ENCODE results near the gene DMP1.

The DMP1 gene, protein sequence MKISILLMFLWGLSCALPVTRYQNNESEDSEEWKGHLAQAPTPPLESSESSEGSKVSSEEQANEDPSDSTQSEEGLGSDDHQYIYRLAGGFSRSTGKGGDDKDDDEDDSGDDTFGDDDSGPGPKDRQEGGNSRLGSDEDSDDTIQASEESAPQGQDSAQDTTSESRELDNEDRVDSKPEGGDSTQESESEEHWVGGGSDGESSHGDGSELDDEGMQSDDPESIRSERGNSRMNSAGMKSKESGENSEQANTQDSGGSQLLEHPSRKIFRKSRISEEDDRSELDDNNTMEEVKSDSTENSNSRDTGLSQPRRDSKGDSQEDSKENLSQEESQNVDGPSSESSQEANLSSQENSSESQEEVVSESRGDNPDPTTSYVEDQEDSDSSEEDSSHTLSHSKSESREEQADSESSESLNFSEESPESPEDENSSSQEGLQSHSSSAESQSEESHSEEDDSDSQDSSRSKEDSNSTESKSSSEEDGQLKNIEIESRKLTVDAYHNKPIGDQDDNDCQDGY

GRCh38 chr4:87649980-87650379, at the start of gene DMP1:
TSS of gene DMP1 (plus strand) at chr4:87650280. CDS start at chr4:87656493, 6,213 bp downstream.
- no peak for DNase-seq

- DNase-seq, result no peak
Observed at GRCh38 chr4:87601361-87601760, 48.7 kb upstream of the DMP1 start.

- DNase-seq, result no peak
Observed at GRCh38 chr4:87608229-87608628, 41.9 kb upstream of the DMP1 start, which contains the start of gene DSPP. TSS of gene DSPP (plus strand) at chr4:87608529. CDS start at chr4:87610909, 2,380 bp downstream.

GRCh38 chr4:87614292-87614890, 35.7 kb upstream of the DMP1 start:
- DNase-seq, result no peak

DNA sequence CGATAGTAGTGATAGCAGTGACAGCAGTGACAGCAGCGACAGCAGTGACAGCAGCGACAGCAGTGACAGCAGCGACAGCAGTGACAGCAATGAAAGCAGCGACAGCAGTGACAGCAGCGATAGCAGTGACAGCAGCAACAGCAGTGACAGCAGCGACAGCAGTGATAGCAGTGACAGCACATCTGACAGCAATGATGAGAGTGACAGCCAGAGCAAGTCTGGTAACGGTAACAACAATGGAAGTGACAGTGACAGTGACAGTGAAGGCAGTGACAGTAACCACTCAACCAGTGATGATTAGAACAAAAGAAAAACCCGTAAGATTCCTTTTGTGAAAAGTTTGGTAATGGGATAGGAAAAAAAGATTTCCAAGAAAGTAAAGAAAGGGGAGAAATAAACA, 33.8 kb upstream of the DMP1 start:
- DNase-seq, result no peak

GRCh38 chr4:87620086-87620485, 30.0 kb upstream of the DMP1 start:
- no peak for DNase-seq

DNA sequence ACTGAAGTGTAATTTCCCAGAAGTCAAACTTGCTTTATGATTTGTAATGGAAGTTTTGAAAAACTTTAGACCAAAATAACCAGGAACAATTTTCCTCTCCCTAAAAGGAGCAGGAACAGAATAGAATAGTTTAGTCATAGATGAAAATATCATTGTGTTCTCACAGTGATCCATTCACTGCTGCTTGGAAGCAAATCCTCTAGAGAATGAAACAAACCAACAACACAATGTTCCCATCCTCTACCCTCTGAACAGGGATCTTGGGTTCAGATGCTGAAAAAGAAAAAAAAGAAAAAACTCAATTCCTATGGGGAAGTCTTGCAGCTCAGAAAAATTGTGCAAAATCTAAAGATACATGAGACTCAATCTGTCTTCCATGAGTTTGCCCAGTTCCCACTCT, 29.6 kb upstream of the DMP1 start:
- DNase-seq, result no peak

DNA sequence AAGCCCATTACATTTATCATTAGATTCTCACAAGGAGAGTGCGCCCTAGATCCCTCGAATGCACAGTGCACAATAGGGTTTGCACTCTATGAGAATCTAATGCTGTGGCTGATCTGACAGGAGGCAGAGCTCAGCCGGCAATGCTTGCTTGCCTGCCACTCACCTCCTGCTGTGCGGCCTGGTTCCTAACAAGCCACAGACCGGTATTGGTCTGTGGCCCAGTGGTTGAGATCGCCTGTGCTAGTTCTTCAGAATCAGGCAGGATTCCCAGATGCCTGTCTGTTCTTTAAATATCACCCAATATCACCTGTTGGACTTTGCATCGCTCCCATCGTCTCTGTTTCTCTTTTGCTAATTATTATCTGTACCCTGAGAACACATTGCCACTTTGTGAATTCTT, 27.8 kb upstream of the DMP1 start:
- no peak for DNase-seq

DNA sequence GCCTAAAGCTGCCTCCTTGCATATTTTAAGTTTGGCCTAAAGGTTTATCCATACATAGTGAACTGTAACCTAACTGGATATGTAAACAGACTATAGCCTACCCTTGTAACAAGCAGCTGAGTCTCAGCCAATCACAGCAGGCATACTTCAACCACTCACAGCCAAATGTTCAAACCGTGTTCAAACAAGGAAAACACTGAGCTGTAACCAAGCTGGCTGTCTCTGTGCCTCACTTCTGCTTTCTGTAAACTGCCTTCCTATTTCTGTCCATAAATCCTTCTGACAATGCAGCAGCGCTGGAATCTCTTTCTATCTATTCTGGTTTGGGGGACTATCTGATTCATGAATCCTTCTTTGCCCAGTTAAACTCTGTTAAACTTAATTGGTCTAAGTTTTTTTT, 25.4 kb upstream of the DMP1 start:
- no peak for DNase-seq

DNA sequence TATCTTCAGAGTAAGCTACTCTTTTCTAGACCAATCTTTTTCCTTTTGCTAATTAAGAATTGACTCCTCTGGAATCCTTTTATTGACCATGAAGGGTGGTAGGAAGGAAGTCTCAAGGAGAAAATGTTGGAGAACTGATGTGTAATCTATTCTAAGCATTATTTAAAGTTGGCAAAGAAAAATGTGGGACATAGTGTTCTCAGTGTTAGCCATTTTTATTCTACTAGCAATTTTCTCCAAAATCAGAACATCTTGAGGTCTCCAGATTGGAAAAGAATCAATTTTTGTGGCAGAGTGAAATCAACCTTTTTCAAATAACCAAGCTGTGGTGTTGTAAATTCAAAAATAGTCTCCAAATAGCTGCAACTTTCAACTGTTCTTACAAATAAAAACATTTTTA, 18.4 kb upstream of the DMP1 start:
- DNase-seq, result no peak

DNA sequence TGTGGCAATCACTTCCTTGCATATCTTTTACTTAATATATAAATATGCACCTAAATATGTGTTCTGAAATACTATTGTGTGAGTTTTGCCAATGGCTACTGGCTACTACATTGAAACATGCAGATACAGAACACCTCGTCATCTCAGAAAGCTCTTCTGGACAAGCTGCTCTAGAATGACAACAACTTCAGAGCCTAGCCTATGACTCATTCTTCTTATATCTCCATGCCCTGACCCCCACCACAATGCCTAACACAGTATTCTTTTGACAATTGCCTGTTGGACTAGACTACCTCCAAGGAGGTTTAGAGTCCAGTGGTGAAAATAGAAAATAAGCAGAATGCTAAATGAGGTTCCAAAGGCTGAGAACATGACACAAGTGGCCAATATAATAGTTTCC, 17.6 kb upstream of the DMP1 start:
- DNase-seq, result no peak

DNA sequence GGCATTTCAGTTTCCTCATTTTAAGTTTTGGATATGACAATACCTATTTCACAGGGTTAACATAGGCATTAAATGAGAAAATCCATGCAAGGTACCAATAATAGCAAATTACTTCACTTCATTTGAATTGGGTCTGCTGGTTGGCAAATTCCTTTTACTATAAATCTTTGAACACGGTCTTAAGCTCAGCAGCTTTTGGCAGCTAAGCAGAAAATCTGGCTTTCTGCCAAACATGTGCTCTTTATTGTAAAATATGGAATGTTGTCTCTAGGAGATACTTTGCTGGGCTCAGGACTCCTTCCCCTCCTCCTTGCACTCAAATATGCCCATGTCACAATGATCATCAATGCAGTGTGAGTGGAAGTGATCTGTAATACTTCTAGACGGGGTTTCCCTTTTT, 16.8 kb upstream of the DMP1 start:
- no peak for DNase-seq

DNA sequence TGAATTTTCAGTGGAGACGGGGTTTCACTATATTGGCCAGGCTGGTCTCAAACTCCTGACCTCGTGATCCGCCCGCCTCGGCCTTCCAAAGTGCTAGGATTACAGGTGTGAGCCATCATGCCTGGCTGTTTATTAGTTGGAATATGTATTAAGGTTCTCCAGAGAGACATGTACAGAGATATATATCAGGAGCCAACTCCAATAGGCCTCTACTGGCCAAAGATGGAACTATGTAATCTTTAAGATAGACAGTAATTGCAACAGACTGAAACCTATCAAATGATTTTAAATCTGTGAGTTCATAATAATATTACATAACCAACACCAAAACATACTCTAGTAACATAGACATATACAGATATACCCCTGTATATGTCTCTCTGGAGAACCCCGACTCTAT, 5.8 kb upstream of the DMP1 start:
- no peak for DNase-seq

GRCh38 chr4:87650938-87651337, 858 bp downstream of the DMP1 start:
- no peak for DNase-seq

DNA sequence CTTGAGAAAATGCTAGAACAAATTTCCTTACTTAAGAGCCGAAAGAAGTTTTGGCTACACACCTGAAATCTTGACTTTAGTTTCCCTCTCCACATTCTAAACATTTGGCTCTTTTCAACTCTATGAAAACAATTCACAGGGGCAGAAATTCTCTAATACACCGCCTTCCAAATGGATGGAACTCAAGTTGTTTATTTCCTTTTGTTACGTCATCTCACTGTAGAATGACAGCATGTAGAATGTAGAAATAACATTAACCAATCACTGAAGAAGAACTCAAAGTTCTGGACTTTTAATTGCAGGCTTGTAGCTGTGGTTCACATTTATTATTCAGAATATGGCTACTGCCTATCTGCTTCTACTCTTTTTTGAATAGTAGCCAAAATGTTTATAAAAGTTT, 1.9 kb downstream of the DMP1 start:
- no peak for DNase-seq

DNA sequence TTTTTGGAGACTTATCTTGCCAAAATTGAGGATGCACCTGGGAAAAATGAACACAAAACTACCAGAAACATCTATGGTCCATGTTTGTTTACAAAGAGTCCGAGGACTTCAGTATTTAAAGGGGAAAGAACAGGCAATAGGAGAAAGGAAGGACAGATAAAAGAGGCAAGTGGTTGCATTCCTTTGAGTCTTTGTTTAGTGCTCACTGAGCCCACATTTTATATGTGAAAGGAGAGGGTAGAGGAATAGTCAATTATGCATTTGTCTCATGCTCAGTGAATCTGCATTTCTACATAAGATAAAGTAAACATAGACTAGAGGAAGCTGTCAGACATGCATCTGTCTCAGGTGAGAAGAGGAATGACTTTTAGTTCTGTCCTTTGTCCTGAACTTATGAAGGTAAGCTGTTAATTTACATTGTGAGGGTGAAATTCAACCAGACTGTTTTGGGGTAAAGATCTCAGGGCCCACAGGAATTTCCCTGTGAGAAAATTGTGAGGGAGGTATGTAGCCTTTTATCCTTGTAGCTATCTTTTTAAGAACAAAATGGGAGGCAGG, 4.5 kb downstream of the DMP1 start:
- no peak for DNase-seq

DNA sequence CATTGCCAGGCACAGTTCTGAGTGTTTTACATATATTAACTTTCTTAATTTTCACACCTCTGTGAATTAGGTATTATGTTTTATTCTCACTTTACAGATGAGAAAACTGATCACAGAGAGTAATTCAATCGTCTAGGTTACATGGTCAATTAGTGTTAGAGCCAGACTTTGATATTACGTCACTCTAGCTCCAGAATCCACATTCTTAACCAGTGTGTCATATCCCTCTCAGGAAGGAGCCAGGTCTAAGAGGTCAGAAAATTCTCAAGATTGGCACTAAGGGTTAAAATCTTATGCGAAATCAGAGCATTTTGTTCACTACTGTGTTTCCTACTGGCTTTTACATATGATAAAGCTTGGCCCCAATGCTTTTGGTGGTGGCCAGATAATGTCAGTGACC, 7.4 kb downstream of the DMP1 start:
- no peak for DNase-seq

DNA sequence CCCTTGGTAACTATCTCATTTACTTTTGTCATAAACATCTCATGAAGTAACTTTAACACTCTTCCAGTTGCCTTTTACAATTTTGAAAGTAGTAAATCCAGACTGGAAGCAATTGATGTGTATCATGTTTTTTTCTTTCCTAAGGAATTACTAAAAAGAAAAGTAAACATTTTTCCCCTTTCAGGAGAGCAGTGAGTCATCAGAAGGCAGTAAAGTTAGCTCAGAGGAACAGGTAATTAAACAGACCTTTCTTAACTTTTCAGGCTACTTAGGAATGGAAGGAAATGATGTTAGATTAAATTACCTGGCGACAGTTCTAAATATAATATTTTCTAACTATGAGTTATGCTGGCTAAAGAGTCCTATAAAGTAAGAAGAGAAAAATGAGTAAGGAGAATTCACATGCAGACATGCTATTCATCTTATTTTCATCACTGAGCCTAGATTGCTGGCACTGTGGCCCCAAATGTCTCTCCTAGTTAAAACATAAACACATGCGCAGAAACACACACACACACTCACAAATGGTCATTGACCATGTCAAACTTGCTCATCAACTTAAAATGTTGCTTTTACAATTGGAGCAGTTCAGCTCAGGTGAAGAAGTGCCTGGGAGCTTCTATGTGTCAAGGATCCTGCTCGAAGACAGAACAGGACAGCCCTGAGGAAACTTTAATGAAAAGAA, 9.3 kb downstream of the DMP1 start:
- DNase-seq, result no peak

DNA sequence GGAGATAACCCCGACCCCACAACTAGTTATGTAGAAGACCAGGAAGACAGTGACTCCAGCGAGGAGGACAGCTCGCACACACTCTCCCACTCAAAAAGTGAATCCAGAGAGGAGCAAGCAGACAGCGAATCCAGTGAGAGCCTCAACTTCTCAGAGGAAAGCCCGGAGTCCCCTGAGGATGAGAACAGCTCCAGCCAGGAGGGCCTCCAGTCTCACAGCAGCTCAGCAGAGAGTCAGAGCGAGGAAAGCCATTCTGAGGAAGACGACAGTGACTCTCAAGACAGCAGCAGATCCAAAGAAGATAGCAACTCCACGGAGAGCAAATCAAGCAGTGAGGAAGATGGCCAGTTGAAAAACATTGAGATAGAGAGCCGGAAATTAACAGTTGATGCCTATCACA, 12.8 kb downstream of the DMP1 start:
- no peak for DNase-seq

DNA sequence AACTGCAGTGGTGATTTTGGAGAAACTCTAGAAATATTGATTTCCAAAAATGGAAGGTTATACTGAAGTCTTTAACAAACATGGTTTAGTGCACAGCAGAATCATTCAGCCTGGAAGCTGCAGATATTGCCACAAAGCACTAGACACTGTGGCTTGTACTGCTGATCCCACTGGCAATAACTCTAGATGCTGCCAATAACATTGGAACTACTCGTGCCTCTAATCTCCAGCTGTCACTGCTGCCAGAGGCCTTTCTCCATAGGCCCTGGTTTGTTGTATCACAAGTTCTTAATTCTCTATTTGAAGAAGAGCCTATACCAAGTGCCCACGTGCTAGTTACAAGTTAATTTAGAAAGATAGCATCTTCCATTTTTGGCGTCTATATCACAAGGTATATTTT, 19.3 kb downstream of the DMP1 start:
- no peak for DNase-seq

GRCh38 chr4:87677731-87678130, 27.7 kb downstream of the DMP1 start:
- no peak for DNase-seq

- no peak for DNase-seq
Observed at GRCh38 chr4:87679449-87680169, 29.5 kb downstream of the DMP1 start.

- DNase-seq, result no peak
Observed at GRCh38 chr4:87680271-87680670, 30.2 kb downstream of the DMP1 start.

Measured in amniotic stem cell (primary cell).